Adrenal gland (tissue), 5 donors: Measurements from ENCODE around the gene VSTM2B.

ENCODE experiments used
- CTCF ChIP-seq, 6 experiments: fragments of 450-650 bp in 4 of 6; fragments of 200-600 bp in 2 of 6; sonication (generic) in 1 of 6; IDR thresholded peaks; 1 replicate in 5 of 6; 2 replicates in 1 of 6; pipeline versions ENCODE4 v1.5.1 to v1.8.0; 2016 to 2021; ENCODE audit warnings: antibody characterized with exemption in 6 of 6, mild to moderate bottlenecking in 2 of 6, moderate library complexity in 1 of 6
- POLR2A ChIP-seq, 2 donors: fragments of 450-650 bp; IDR thresholded peaks; one replicate each; pipeline ENCODE4 v1.6.1; 2017; ENCODE audit warnings: antibody characterized with exemption in 2 of 2, mild to moderate bottlenecking in 2 of 2, moderate library complexity in 1 of 2
- donor health status: DM: no; HTN: no; CAD: no.

- no peak for TF ChIP-seq CTCF (IDR thresholded peaks at IDR 0.05)
- TF ChIP-seq POLR2A (IDR thresholded peaks at IDR 0.05), result no peak
These were observed 39.4 kb downstream of the VSTM2B start for GRCh38 chr19:29565171-29565570.
